Osteoblast (primary cell): ENCODE measurements around the gene KRTAP10-4. TPM values are rescaled to one million over a fixed set of nuclear protein-coding genes. Genes with fewer than 3 reads are reported as not detected.

Experiments used
- DNase-seq: peaks from one replicate; pipeline ENCODE4 v3.0.0; 2011; ENCODE audit warnings: low spot score, mixed read lengths; ENCODE audit not compliant: insufficient read length; ENCODE audit errors: missing footprints
- H2AFZ ChIP-seq: 2 replicates; pipeline ENCODE4 v1.6.0; 2011; ENCODE audit warnings: mild to moderate bottlenecking, low read length
- H3K27ac ChIP-seq: 2 replicates; pipeline ENCODE4 v1.5.1; 2011; ENCODE audit warnings: mild to moderate bottlenecking, low read depth, low read length, moderate library complexity
- H3K27me3 ChIP-seq: 2 replicates; pipeline ENCODE4 v1.6.0; 2012; ENCODE audit warnings: mild to moderate bottlenecking, control low read depth, inconsistent platforms, low read length, moderate library complexity; ENCODE audit not compliant: insufficient read depth
- H3K36me3 ChIP-seq: 2 replicates; pipeline ENCODE4 v1.5.1; 2011; ENCODE audit warnings: mild to moderate bottlenecking, low read length, control low read depth, moderate library complexity; ENCODE audit not compliant: insufficient read depth
- H3K4me1 ChIP-seq: 2 replicates; pipeline ENCODE4 v1.5.1; 2011; ENCODE audit warnings: mild to moderate bottlenecking, low read length, control low read depth, moderate library complexity; ENCODE audit not compliant: insufficient read depth
- H3K4me2 ChIP-seq: 2 replicates; pipeline ENCODE4 v1.6.0; 2011; ENCODE audit warnings: mild to moderate bottlenecking, low read length; ENCODE audit not compliant: insufficient read depth
- H3K4me3 ChIP-seq: fragments of 200-600 bp; sonication (generic); 3 replicates; pipeline ENCODE4 v1.5.1; 2012; ENCODE audit warnings: mild to moderate bottlenecking, low read length, inconsistent platforms; ENCODE audit not compliant: insufficient read depth
- H3K79me2 ChIP-seq: 2 replicates; pipeline ENCODE4 v1.6.0; 2012; ENCODE audit warnings: mild to moderate bottlenecking, low read length, control low read depth, inconsistent platforms; ENCODE audit not compliant: insufficient read depth
- H3K9me3 ChIP-seq: 2 replicates; pipeline ENCODE4 v1.5.1; 2011; ENCODE audit warnings: low read depth, low read length, control low read depth
- H4K20me1 ChIP-seq: 2 replicates; pipeline ENCODE4 v1.6.0; 2012; ENCODE audit warnings: mild to moderate bottlenecking, low read length, control low read depth; ENCODE audit not compliant: insufficient read depth
- total RNA-seq: library from RNA; depleted of rRNA; stranded (reverse); fragments of >200 nt; gene quantifications from 2 replicates; pipeline ENCODE4 v1.2.3, GENCODE V29; 2012
- TF ChIP-seq, protein P1 (sequence below): IDR thresholded peaks from 2 replicates; pipeline ENCODE4 v1.5.1; 2011; ENCODE audit warnings: mild to moderate bottlenecking, low read depth, low read length, moderate library complexity; ENCODE audit errors: extremely low read depth

KRTAP10-4 gene
- total RNA-seq, 1 donor = not detected

DNA sequence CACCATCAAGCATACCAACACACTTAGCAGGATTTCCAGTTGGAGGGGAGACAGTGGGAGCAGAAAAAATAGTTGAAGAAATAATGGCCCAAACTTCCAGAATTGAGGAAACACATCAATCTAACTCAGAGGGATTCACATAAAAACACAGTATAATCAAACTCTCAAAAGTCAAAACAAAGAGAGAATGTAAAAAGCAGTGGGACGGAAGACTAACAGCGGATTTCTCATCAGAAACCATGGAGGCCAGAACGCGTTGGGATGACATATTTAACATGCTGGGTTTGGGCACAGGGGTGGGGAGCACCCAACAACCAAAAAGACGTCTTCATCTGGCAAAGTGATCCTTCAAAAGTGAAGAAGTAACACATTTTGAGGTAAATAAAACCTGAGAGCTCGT is 46.4 kb downstream of the KRTAP10-4 start:
- DNase-seq = no peak
- no peak overlapping the region for H3K4me2 ChIP-seq
- no peaks in the 10 kb centered on the region for H3K9me3 ChIP-seq
- H3K79me2 ChIP-seq = no peaks in the 10 kb centered on the region
- TF ChIP-seq, protein P1, sequence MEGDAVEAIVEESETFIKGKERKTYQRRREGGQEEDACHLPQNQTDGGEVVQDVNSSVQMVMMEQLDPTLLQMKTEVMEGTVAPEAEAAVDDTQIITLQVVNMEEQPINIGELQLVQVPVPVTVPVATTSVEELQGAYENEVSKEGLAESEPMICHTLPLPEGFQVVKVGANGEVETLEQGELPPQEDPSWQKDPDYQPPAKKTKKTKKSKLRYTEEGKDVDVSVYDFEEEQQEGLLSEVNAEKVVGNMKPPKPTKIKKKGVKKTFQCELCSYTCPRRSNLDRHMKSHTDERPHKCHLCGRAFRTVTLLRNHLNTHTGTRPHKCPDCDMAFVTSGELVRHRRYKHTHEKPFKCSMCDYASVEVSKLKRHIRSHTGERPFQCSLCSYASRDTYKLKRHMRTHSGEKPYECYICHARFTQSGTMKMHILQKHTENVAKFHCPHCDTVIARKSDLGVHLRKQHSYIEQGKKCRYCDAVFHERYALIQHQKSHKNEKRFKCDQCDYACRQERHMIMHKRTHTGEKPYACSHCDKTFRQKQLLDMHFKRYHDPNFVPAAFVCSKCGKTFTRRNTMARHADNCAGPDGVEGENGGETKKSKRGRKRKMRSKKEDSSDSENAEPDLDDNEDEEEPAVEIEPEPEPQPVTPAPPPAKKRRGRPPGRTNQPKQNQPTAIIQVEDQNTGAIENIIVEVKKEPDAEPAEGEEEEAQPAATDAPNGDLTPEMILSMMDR = no peak
- no peak overlapping the region for H3K27ac ChIP-seq
- H3K36me3 ChIP-seq = no peaks in the 10 kb centered on the region
- no peaks in the 10 kb centered on the region for H3K4me1 ChIP-seq
- no peak overlapping the region for H2AFZ ChIP-seq
- no peak overlapping the region for H3K4me3 ChIP-seq
- H3K27me3 ChIP-seq = no peaks in the 10 kb centered on the region
- no peaks in the 10 kb centered on the region for H4K20me1 ChIP-seq

GRCh38 chr21:44623575-44623974 is 50.0 kb downstream of the KRTAP10-4 start:
- Histone ChIP-seq H3K4me3 (no peak overlapping the region), H3K27ac (no peak overlapping the region), H3K36me3 (no peaks in the 10 kb centered on the region), H4K20me1 (no peaks in the 10 kb centered on the region), H3K79me2 (no peaks in the 10 kb centered on the region), H3K9me3 (no peaks in the 10 kb centered on the region), H2AFZ (no peak overlapping the region), H3K4me1 (no peaks in the 10 kb centered on the region), H3K4me2 (no peak overlapping the region), H3K27me3 (no peaks in the 10 kb centered on the region)
- TF ChIP-seq, protein P1 = no peak
- no peak for DNase-seq

Other genes with a start within 250 kb of the KRTAP10-4 start
- gene CFAP410, start 234.3 kb upstream of the KRTAP10-4 start, total RNA-seq = 14.5 and 15.0 TPM in 2 replicates
- gene TRPM2, start 220.1 kb upstream of the KRTAP10-4 start, total RNA-seq = under 0.01 and 0.36 TPM in 2 replicates
- gene LRRC3, start 118.2 kb upstream of the KRTAP10-4 start, total RNA-seq = 0.72 and 0.88 TPM in 2 replicates
- gene KRTAP10-1, start 33.5 kb upstream of the KRTAP10-4 start, total RNA-seq = not detected in 2 replicates
- not detected in 2 replicates for gene KRTAP10-2, start 22.2 kb upstream of the KRTAP10-4 start, total RNA-seq
- not detected in 2 replicates for gene KRTAP10-3, start 14.9 kb upstream of the KRTAP10-4 start, total RNA-seq
- gene KRTAP10-5, start 6.9 kb downstream of the KRTAP10-4 start, total RNA-seq = not detected in 2 replicates
- not detected in 2 replicates for gene KRTAP10-6, start 18.8 kb downstream of the KRTAP10-4 start, total RNA-seq
- not detected in 2 replicates for gene KRTAP10-7, start 26.9 kb downstream of the KRTAP10-4 start, total RNA-seq
- not detected in 2 replicates for gene KRTAP10-8, start 38.4 kb downstream of the KRTAP10-4 start, total RNA-seq
- gene KRTAP10-9, start 53.4 kb downstream of the KRTAP10-4 start, total RNA-seq = not detected in 2 replicates
- not detected in 2 replicates for gene KRTAP10-10, start 63.6 kb downstream of the KRTAP10-4 start, total RNA-seq
- not detected in 2 replicates for gene KRTAP10-11, start 72.7 kb downstream of the KRTAP10-4 start, total RNA-seq
- gene KRTAP12-4, start 80.9 kb downstream of the KRTAP10-4 start, total RNA-seq = not detected in 2 replicates
- not detected in 2 replicates for gene KRTAP12-3, start 84.2 kb downstream of the KRTAP10-4 start, total RNA-seq
- not detected in 2 replicates for gene KRTAP12-2, start 93.2 kb downstream of the KRTAP10-4 start, total RNA-seq
- gene KRTAP12-1, start 108.4 kb downstream of the KRTAP10-4 start, total RNA-seq = not detected in 2 replicates
- not detected in 2 replicates for gene KRTAP10-12, start 123.4 kb downstream of the KRTAP10-4 start, total RNA-seq
- not detected in 2 replicates for gene TSPEAR, start 137.8 kb downstream of the KRTAP10-4 start, total RNA-seq
- gene UBE2G2, start 228.1 kb downstream of the KRTAP10-4 start, total RNA-seq = 75.3 and 94.3 TPM in 2 replicates
- gene SUMO3, start 244.3 kb downstream of the KRTAP10-4 start, total RNA-seq = 80.7 and 82.8 TPM in 2 replicates